Measurements from ENCODE around the gene PRUNE2. TPM values are rescaled to one million over a fixed set of nuclear protein-coding genes. Genes with fewer than 3 reads are reported as not detected.

PRUNE2 gene
- total and polyA plus RNA-seq, 2 of the 8 experiments (the other 6 are each of a cell fraction or from before 2014, with no cell fraction given): 5.5 to 13.3 TPM

DNA sequence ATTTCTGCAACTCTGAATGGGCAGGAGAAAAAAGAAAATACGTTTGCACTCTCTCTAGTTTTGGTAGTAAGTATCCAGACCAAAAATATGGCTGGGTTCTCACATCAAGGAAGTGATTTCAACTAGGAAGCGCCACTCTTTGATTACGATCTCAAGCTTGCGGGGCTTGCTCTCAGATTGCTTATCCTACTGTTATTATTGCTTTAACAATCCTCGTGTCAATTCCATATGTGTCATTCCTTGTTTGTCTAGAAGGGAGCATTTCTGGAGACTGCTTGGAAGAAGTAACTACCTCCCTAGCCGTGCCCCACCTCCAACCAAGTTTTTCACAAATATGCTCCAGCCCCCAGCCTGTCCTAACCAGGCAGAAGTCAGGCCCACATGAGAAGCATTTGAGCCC, 3.5 kb downstream of the PRUNE2 start:
- Histone ChIP-seq H3K4ac (replicated peaks; ENCODE audit: insufficient read length, low read depth, low read length) (no peak overlapping the region), H3K4me1 (replicated peaks in 1 of 4; ENCODE audit: control insufficient read depth in 3 of 4, insufficient read depth in 4 of 4, low read length in 3 of 4) (peaks cover 0 to 13% (median 8%) of the 10 kb centered on the region in 4 experiments; a peak in 5 of 7 replicates), H4K8ac (ENCODE audit: extremely low read depth, insufficient read depth, low read length) (no peak overlapping the region), H2BK5ac (ENCODE audit: low read depth, low read length) (no peak overlapping the region), H3K9ac (replicated peaks in 1 of 4; ENCODE audit: extremely low read depth in 1 of 4, low read depth in 3 of 4, low read length in 3 of 4) (no peak overlapping the region), H3K79me1 (ENCODE audit: low read depth, low read length) (no peaks in the 10 kb centered on the region), H3K36me3 (ENCODE audit: control insufficient read depth in 2 of 4, insufficient read depth in 4 of 4, low read length in 3 of 4) (no peaks in the 10 kb centered on the region; a peak in 1 of 8 replicates), H3K23me2 (ENCODE audit: low read depth, low read length) (peaks cover 13% of the 10 kb centered on the region), H3K18ac (ENCODE audit: extremely low read depth, low read length) (no peak overlapping the region), H2AFZ (ENCODE audit: low read length) (no peak overlapping the region), H3K79me2 (ENCODE audit: control insufficient read depth in 1 of 2, insufficient read depth in 2 of 2, low read length in 2 of 2) (no peaks in the 10 kb centered on the region), H2AK5ac (ENCODE audit: low read depth, low read length) (no peak overlapping the region), H3K4me2 (ENCODE audit: insufficient read depth in 1 of 2, low read depth in 2 of 2, low read length in 2 of 2) (no peak overlapping the region), H2BK120ac (replicated peaks; ENCODE audit: low read depth, low read length) (no peak overlapping the region), H3K23ac (ENCODE audit: insufficient read length) (no peak overlapping the region), H3K27me3 (replicated peaks in 1 of 4; ENCODE audit: control insufficient read depth in 3 of 4, extremely low read depth in 1 of 4, insufficient read depth in 3 of 4, low read length in 3 of 4) (peaks cover 2 to 22% (median 15%) of the 10 kb centered on the region in 4 experiments; a peak in 6 of 7 replicates), H3K14ac (ENCODE audit: insufficient read length) (no peak overlapping the region), H3K56ac (replicated peaks; ENCODE audit: insufficient read length, low read depth, low read length) (no peak overlapping the region), H2BK20ac (ENCODE audit: low read length) (no peak overlapping the region), H3K4me3 (ENCODE audit: extremely low read depth in 1 of 4, insufficient read depth in 2 of 4, low read depth in 3 of 4, low read length in 4 of 4) (no peak overlapping the region), H3K9me3 (ENCODE audit: insufficient read depth in 2 of 2, low read depth in 1 of 2, low read length in 1 of 2) (no peaks in the 10 kb centered on the region), H4K5ac (ENCODE audit: insufficient read length, low read depth, low read length) (no peak overlapping the region), H4K20me1 (replicated peaks in 1 of 2; ENCODE audit: control insufficient read depth in 1 of 2, insufficient read depth in 2 of 2, low read length in 2 of 2) (peaks cover 0 to 3% of the 10 kb centered on the region in 2 experiments), H4K91ac (replicated peaks; ENCODE audit: insufficient read length, low read length) (no peak overlapping the region), H2BK15ac (ENCODE audit: low read length) (no peak overlapping the region), H3K27ac (ENCODE audit: low read depth, low read length) (no peak overlapping the region), H2BK12ac (ENCODE audit: low read depth, low read length) (no peak overlapping the region)
- ChIA-PET CTCF (ENCODE audit: partially characterized antibody) (interaction anchor here (0.6 kb wide), 1 partner anchor 389 kb away, joined by 3 read pairs; no protein-coding TSS in a partner anchor), POLR2A (ENCODE audit: partially characterized antibody) (no interaction called here)
- DNase-seq (ENCODE audit: low read depth in 1 of 2, low spot score in 2 of 2) (no peak), FAIRE-seq (no peak)
- WGBS, 2 experiments (ENCODE audit: extremely low coverage in 1 of 2, insufficient coverage in 1 of 2, insufficient read length in 1 of 2, insufficient replicate concordance in 2 of 2, low coverage in 1 of 2, low lambda C conversion rate in 2 of 2, missing lambda C conversion rate in 1 of 2): 79% methylated on average over 6 of the region's 6 CpGs; no CpG with 5 or more reads in 1 of the 2 experiments
- TF ChIP-seq SAP30 (IDR thresholded peaks at IDR 0.05; ENCODE audit: insufficient read depth, insufficient replicate concordance, low read length) (no peak), SRF (IDR thresholded peaks at IDR 0.05; ENCODE audit: low read depth, low read length) (no peak), NRF1 (IDR thresholded peaks at IDR 0.05; ENCODE audit: low read depth, low read length) (no peak), CBX8 (IDR thresholded peaks at IDR 0.05; ENCODE audit: borderline replicate concordance, low read depth, low read length) (no peak), ASH2L (IDR thresholded peaks at IDR 0.05; ENCODE audit: low read length) (no peak), PHF8 (conservative IDR thresholded peaks at IDR 0.05; ENCODE audit: low read depth, low read length) (no peak), RFX5 (IDR thresholded peaks at IDR 0.05; ENCODE audit: borderline replicate concordance, low read depth, low read length) (no peak), JUN (IDR thresholded peaks at IDR 0.05; ENCODE audit: low read depth, low read length) (no peak)
- TF ChIP-seq, protein P1, sequence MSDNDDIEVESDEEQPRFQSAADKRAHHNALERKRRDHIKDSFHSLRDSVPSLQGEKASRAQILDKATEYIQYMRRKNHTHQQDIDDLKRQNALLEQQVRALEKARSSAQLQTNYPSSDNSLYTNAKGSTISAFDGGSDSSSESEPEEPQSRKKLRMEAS (IDR thresholded peaks at IDR 0.05): no peak

All from H1 (cell line).